ENCODE data around the gene TMEM30B.

GRCh38 chr14:61280526-61281185 lies 482 bp downstream of the TMEM30B start:
- TF ChIP-seq POLR2AphosphoS5 (IDR thresholded peaks at IDR 0.05; ENCODE audit: low read depth, low read length) (no peak), POLR2A (IDR thresholded peaks at IDR 0.05; ENCODE audit: low read depth, low read length) (no peak), TAF1 (IDR thresholded peaks at IDR 0.05; ENCODE audit: low read depth, low read length) (no peak), SPI1 (IDR thresholded peaks at IDR 0.05; ENCODE audit: low read depth, low read length) (no peak)

Measured in GM12891 (cell line).